Forelimb muscle (tissue), 1 donor: ENCODE measurements around the gene BHLHA9. TPM values are rescaled to one million over a fixed set of nuclear protein-coding genes. Genes with fewer than 3 reads are reported as not detected.
"Not testable (repeated sequence)": the region's sequence is repeated elsewhere in the genome, so short reads cannot be mapped to it uniquely, and the experiment has no call there.

ENCODE experiments used
- DNase-seq: peaks from one replicate; pipeline ENCODE4 v3.0.0-alpha.2; 2013; ENCODE audit warnings: low read depth
- polyA plus RNA-seq: library from polyadenylated mRNA; unstranded; fragments of 120-200 nt; gene quantifications from one replicate; pipeline ENCODE4 v1.2.1, GENCODE V29; 2013; ENCODE audit not compliant: insufficient read length

The BHLHA9 gene
- polyA plus RNA-seq, 1 donor, result not detected

DNA sequence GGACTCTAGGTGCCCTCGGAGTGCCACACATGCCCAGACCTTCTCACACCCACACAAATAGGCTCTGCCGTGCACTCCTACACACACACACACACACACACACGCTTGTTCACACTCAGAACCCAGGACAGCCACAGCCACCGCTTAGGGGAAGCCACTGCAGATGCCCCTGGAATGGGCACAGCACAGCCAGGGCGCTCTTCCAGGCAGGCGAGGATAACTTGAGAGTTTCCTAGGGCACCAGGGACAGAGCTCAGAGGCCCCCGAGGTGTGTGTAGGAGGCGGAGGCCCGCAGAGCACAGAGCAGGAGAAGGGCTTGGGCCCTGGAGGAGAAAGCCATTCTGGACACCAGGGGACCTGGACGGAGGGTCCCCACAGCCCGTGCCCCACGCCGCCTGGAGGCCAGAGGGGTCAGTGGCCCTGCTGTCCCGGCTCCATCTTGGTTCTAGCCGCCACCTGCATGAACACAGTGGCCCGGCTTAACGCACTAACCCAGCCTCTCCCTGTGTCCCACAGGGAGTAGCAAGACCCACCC, 30.2 kb downstream of the BHLHA9 start:
- no peak for DNase-seq

DNA sequence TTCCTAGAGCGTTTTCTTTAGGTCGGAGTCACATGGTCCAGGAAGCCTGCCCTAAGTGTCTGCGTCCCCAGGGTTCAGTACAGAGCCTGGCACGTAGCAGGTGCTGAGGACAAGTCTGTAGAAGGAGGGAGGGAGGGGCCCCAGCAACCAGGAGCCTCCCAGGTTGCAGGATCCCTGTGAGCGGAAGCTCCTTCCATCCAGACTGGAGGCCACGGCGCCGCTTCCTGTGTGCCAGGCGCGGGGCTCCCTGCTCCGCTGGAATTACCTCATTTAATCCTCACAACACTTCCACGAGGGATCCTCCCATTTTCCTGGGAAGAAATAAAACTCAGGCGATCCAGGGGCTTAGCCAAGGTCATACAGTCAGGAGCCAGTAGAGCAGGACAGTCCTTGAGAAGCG, 31.3 kb downstream of the BHLHA9 start:
- no peak for DNase-seq

DNA sequence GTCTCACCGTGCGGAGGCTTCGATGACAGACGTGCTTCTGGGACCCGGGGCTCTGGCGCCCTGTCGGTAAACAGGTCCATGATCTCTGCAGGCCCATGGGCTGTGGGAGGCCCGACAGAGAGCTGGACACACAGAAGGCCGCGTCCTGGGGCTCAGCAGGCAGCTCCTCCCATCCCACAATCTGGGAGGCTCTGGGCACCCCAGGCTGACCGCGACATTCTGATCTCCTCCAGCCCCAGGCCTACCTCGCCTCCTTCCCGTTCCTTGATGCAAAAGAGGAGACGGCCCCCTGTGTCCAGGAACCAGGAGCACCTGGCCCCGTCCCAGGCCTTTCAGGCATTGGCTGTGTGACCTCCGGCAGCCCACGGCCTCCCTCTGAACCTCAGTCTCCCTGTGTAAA, 32.5 kb downstream of the BHLHA9 start:
- DNase-seq, result no peak

DNA sequence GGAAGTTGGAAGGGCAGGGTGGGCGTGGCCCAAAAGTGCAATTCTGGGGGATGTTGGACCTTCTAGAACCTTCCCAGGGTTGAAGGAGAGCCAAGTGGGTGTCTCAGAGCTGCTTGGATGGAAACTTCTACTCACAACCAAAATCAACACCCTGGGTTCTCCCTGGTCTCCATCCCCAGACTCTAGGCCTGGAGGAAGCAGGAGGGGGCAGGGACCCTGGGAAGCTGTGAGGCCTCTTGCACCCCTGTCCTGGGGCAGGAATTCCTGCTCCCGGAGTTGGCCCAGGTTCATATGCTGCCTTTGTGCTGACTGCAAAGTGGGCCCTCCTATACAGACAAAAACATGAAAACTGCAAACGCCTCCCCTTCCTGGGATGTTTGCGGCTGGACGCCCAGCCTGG, 34.3 kb downstream of the BHLHA9 start:
- DNase-seq, result no peak

DNA sequence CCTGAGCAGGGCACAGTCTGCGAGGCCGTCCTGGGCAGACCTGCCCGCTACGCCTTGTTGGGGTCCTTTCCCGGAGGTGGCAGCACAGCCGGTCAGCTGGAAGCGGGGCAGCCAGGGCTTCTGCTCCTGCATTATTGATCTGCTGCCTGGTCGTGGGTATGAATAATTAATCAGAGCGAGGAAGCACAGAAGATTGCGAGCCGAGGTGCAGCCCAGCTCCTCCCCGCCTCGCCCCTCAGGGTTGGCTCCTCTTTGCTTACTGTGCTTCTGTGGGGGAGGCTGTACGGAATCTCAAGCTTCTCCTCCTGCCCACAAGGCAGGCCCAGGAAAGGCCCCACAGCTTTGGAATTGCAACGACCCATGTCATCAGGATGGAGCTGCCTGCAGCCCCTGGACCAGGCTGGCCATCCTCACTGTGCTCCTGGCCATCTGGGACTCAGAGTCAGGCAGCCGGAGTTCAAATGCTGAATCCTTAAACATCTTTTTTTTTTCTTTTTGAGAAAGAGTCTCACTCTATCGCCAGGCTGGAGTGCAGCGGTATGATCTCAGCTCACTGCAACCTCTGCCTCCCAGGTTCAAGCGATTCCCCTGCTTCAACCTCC, 34.8 kb downstream of the BHLHA9 start:
- DNase-seq, result no peak

DNA sequence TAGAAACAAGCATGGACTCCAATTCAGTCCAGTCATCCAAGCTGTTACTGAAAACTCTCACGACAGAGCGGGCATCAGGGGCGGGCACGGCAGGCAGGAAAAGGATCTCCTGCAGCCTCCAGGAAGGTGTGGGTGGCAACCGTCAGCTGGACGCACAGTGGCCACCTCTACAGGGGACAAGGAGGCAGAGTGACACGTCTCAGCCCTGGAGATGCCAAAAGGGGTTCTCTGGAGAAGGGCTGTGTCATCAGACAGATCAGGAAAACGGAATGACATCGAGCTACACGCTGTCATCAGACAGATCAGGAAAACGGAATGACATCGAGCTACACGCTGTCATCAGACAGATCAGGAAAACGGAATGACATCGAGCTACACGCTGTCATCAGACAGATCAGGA, 37.6 kb downstream of the BHLHA9 start:
- DNase-seq, result not testable (repeated sequence)

DNA sequence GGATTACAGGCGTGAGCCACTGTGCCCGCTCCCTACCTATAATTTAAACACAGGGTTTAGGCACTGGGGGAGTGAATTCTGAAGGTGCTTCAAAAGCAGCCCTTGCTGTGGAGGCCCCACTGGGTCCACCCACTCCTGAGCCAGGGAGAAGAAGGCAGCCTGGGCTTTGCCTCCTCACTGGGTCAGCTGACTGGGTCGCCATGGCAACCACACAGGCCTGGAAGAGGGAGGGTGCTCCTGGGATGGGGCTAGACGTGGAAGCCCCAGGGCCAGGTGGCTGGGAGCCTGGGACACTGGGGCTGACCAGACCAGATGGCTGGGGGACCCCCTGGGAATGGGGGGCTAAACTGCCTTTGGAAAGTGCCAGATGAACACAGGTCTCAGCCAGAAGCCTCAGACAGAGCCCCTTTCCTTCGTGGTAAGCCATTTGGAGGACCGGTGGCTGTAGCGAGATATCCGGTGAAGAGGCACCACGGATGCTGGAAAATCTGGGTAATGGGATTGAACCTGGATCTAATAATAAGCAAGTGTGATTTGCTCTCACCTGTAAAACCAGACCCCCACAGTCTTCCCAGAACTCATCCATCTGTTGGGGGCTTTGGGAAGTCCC, 42.1 kb downstream of the BHLHA9 start:
- DNase-seq, result no peak

DNA sequence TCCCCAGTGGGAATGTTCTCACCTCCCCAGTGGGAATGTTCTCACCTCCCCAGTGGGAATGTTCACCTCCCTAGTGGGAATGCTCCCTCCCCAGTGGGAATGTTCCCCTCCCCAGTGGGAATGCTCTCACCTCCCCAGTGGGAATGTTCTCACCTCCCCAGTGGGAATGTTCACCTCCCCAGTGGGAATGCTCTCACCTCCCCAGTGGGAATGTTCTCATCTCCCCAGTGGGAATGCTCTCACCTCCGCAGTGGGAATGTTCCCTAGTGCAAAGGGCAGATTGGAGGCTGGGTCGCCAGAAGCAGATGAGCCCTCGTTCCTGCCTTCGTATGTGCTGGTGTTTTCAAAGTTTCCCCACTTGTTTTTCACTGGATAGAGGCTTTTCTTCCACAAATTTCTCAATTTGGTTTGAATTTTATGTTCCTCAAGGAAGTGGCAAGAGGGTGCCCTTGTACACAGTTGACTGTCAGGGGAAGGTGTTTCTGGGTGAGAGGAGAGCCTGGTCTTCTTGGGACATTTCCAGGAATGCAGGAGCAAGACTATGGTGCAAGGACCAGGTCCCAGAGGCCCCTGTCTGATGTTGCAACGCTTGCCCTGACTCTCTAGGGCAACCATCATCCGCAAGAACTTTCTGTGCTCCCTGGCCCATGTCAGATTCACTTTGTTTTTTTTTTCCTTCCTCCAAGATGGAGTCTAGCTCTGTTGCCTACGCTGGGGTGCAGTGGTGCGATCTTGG, 43.2 kb downstream of the BHLHA9 start:
- DNase-seq, result no peak

DNA sequence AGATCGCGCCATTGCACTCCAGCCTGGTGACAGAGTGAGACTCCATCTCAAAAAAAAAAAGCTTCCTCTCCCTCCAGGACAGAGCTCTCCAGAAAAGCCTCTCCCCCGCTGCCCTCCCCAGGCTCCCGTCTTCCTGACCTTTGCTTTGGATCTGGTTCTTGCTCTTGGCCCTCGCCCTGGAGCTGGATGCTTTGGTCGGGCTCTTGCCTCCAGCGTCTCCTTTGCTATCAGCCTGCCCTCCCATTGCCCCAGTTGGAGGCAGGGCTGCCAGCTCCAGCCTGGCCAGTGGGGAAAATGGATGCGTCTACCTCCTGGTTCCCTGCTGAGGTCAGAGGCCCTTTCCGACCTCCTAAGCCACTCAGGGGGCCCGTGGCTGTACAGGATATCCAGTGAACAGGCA, 45.2 kb downstream of the BHLHA9 start:
- no peak for DNase-seq

DNA sequence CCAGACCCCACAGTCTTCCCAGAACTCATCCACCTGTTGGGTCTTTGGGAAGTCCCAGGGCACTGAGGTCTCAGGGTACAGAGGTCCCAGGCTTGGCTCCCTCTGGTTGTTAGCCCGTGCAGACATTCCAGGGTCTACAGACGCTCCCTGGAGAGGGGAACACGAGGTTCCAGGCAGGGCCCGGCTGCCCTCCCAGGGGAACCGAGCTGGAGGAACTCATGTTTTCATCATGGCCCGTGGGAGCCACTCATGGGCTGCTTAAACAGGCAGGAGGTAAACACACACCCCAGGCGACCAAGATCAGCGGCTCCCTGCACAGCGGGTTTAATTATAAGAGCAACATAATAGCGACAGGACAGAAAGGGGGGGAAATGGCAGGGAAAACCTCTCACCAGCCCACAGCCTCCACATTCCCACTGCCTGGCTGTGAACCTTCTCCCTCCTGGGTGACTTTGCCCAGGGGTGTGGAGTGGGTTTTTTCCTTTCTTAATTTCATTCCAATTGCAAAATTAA, 45.7 kb downstream of the BHLHA9 start:
- DNase-seq, result no peak

Other genes starting within 250 kb of the BHLHA9 start
- gene ABR, start 90.5 kb upstream of the BHLHA9 start, polyA plus RNA-seq, result 29.8 TPM
- gene TRARG1, start 9.2 kb downstream of the BHLHA9 start, polyA plus RNA-seq, result not detected
- gene YWHAE, start 129.8 kb downstream of the BHLHA9 start, polyA plus RNA-seq, result 713 TPM
- 40.4 TPM for gene CRK, start 185.8 kb downstream of the BHLHA9 start, polyA plus RNA-seq
- gene MYO1C, start 222.2 kb downstream of the BHLHA9 start, polyA plus RNA-seq, result 81.1 TPM
- gene INPP5K, start 246.2 kb downstream of the BHLHA9 start, polyA plus RNA-seq, result 27.5 TPM